PC-3 (cell line): ENCODE results near the gene NIPSNAP2. TPM values are rescaled to one million over a fixed set of nuclear protein-coding genes. Genes with fewer than 3 reads are reported as not detected.

Experiments
- total RNA-seq: library from RNA; depleted of rRNA; stranded (reverse); fragments of >200 nt; gene quantifications from 2 replicates; pipeline ENCODE4 v1.2.3, GENCODE V29; 2014; rRNA removed

Gene NIPSNAP2
- total RNA-seq, 1 experiment from 2014 or later, result 63.9 TPM

Other genes with a start within 250 kb of the NIPSNAP2 start
- not detected in 2 replicates for gene SEPTIN14, start 101.8 kb upstream of the NIPSNAP2 start, total RNA-seq
- 2.0 and 2.1 TPM in 2 replicates for gene ZNF713, start 77.1 kb upstream of the NIPSNAP2 start, total RNA-seq
- gene MRPS17, start 12.7 kb upstream of the NIPSNAP2 start, total RNA-seq, result 16.9 and 20.1 TPM in 2 replicates
- gene PSPH, start 86.9 kb downstream of the NIPSNAP2 start, total RNA-seq, result 54.0 and 66.3 TPM in 2 replicates
- 316 and 338 TPM in 2 replicates for gene CCT6A, start 87.2 kb downstream of the NIPSNAP2 start, total RNA-seq
- 57.4 and 65.6 TPM in 2 replicates for gene SUMF2, start 99.7 kb downstream of the NIPSNAP2 start, total RNA-seq
- 0.75 and 1.3 TPM in 2 replicates for gene PHKG1, start 128.4 kb downstream of the NIPSNAP2 start, total RNA-seq
- 499 and 578 TPM in 2 replicates for gene CHCHD2, start 141.9 kb downstream of the NIPSNAP2 start, total RNA-seq
- not detected in 2 replicates for gene NUPR2, start 151.8 kb downstream of the NIPSNAP2 start, total RNA-seq